Measurements from ENCODE around the gene KCNJ4. TPM values are rescaled to one million over a fixed set of nuclear protein-coding genes. Genes with fewer than 3 reads are reported as not detected.
"Not testable (repeated sequence)": the region's sequence is repeated elsewhere in the genome, so short reads cannot be mapped to it uniquely, and the experiment has no call there.

The KCNJ4 gene
- total and polyA plus RNA-seq, 10 of the 15 experiments (the other 5 are each of a cell fraction or from before 2014, with no cell fraction given) = not detected

GRCh38 chr22:38471237-38471636 lies 16.2 kb upstream of the KCNJ4 start:
- ChIA-PET RAD21 (ENCODE audit: unreplicated experiment) (no interaction called here), CTCF (no interaction called here), POLR2A (no interaction called here), SMC1A (ENCODE audit: uncharacterized antibody, unreplicated experiment) (no interaction called here)
- no peak for DNase-seq (ENCODE audit: low read depth, low spot score)
- peaks cover 0 to 5% of the 10 kb centered on the region in 2 experiments; a peak in 2 of 4 replicates for H3K27me3 ChIP-seq (replicated peaks in 1 of 2; ENCODE audit: control insufficient read depth in 2 of 2, insufficient read depth in 2 of 2, low read length in 1 of 2)
- H3K9me3 ChIP-seq (replicated peaks; ENCODE audit: control insufficient read depth, insufficient read depth, low read length) = no peaks in the 10 kb centered on the region
- H4K20me1 ChIP-seq (ENCODE audit: control insufficient read depth, insufficient read depth) = no peaks in the 10 kb centered on the region
- no peak overlapping the region for H3K9ac ChIP-seq (ENCODE audit: control insufficient read depth, insufficient read depth, low read length)
- no peak overlapping the region for H3K4me2 ChIP-seq (ENCODE audit: control insufficient read depth, insufficient read depth)
- H3K36me3 ChIP-seq (ENCODE audit: control insufficient read depth in 2 of 2, insufficient read depth in 2 of 2, low read length in 1 of 2) = no peaks in the 10 kb centered on the region
- no peak overlapping the region for H3K4me3 ChIP-seq
- H3K79me2 ChIP-seq (ENCODE audit: control insufficient read depth, insufficient read depth, low read length) = no peaks in the 10 kb centered on the region
- BruUV-seq (replicated peaks) = no TSS peak
- H2AFZ ChIP-seq (ENCODE audit: control insufficient read depth, low read depth, low read length) = no peak overlapping the region
- no peak overlapping the region for H3K27ac ChIP-seq (ENCODE audit: control insufficient read depth, insufficient read depth)
- in situ Hi-C loops (cut with MboI) = no loop called here
- no peak for ATAC-seq
- TF ChIP-seq HDAC2 (IDR thresholded peaks at IDR 0.05) (no peak), E2F4 (IDR thresholded peaks at IDR 0.05; ENCODE audit: low read depth, low read length) (no peak), BRCA1 (IDR thresholded peaks at IDR 0.05; ENCODE audit: low read depth, low read length) (no peak), SMAD5 (IDR thresholded peaks at IDR 0.05; ENCODE audit: low read depth) (no peak), ZNF24 (IDR thresholded peaks at IDR 0.05) (no peak), CREM (IDR thresholded peaks at IDR 0.05; ENCODE audit: low read depth) (no peak), POLR2AphosphoS2 (IDR thresholded peaks at IDR 0.05; ENCODE audit: low read depth, low read length) (no peak), MYC (IDR thresholded peaks at IDR 0.05; ENCODE audit: insufficient read depth, insufficient read length, insufficient replicate concordance, low read length, severe bottlenecking) (no peak), MYB (IDR thresholded peaks at IDR 0.05; ENCODE audit: borderline replicate concordance, low read depth, low read length) (no peak), SRF (IDR thresholded peaks at IDR 0.05; ENCODE audit: low read depth in 2 of 2, low read length in 2 of 2) (no peak), RELA (IDR thresholded peaks at IDR 0.05; ENCODE audit: borderline replicate concordance, partially characterized antibody) (no peak)
- intact Hi-C loops (cut with micrococcal nuclease; ENCODE audit: unreplicated experiment) = no loop called here
- FAIRE-seq = no peak
- WGBS (ENCODE audit: insufficient coverage, insufficient replicate concordance, low lambda C conversion rate, missing lambda C conversion rate) = 59% methylated on average over 11 of the region's 11 CpGs
- no peaks in the 10 kb centered on the region for H3K4me1 ChIP-seq (ENCODE audit: control insufficient read depth, insufficient read depth, low read length)

GRCh38 chr22:38470179-38470578 lies 15.2 kb upstream of the KCNJ4 start:
- H3K9me3 ChIP-seq (replicated peaks; ENCODE audit: control insufficient read depth, insufficient read depth, low read length); H3K4me2 ChIP-seq (ENCODE audit: control insufficient read depth, insufficient read depth); H2AFZ ChIP-seq (ENCODE audit: control insufficient read depth, low read depth, low read length); BruUV-seq (replicated peaks); DNase-seq (ENCODE audit: low read depth, low spot score); intact Hi-C loops (cut with micrococcal nuclease; ENCODE audit: unreplicated experiment); CTCF ChIA-PET; H3K79me2 ChIP-seq (ENCODE audit: control insufficient read depth, insufficient read depth, low read length); RAD21 ChIA-PET (ENCODE audit: unreplicated experiment); H4K20me1 ChIP-seq (ENCODE audit: control insufficient read depth, insufficient read depth); POLR2A ChIA-PET; in situ Hi-C loops (cut with MboI); H3K27me3 ChIP-seq (replicated peaks in 1 of 2; ENCODE audit: control insufficient read depth in 2 of 2, insufficient read depth in 2 of 2, low read length in 1 of 2); H3K36me3 ChIP-seq (ENCODE audit: control insufficient read depth in 2 of 2, insufficient read depth in 2 of 2, low read length in 1 of 2); H3K9ac ChIP-seq (ENCODE audit: control insufficient read depth, insufficient read depth, low read length); ATAC-seq; SMC1A ChIA-PET (ENCODE audit: uncharacterized antibody, unreplicated experiment); H3K4me1 ChIP-seq (ENCODE audit: control insufficient read depth, insufficient read depth, low read length); FAIRE-seq; H3K27ac ChIP-seq (ENCODE audit: control insufficient read depth, insufficient read depth); H3K4me3 ChIP-seq: not testable (repeated sequence)
- 83% methylated on average over 10 of the region's 10 CpGs for WGBS (ENCODE audit: insufficient coverage, insufficient replicate concordance, low lambda C conversion rate, missing lambda C conversion rate)
